Loucy (cell line): Measurements from ENCODE around the gene EPHA6.

Experiments
- CTCF ChIP-seq: fragments of 200-600 bp; sonication (generic); conservative IDR thresholded peaks from 2 replicates; pipeline ENCODE4 v1.5.1; 2014; ENCODE audit warnings: mild to moderate bottlenecking, antibody characterized with exemption, low read length
- EZH2phosphoT487 ChIP-seq: fragments of 200-600 bp; IDR thresholded peaks from 2 replicates; pipeline ENCODE4 v1.6.1; 2018; ENCODE audit warnings: antibody characterized with exemption, mild to moderate bottlenecking, moderate library complexity, borderline replicate concordance

GRCh38 chr3:96813134-96813819, 1.1 kb upstream of the EPHA6 start:
- TF ChIP-seq CTCF (no peak), EZH2phosphoT487 (no peak)
